SU-DHL-6 (cell line): Measurements from ENCODE around the gene FCAMR.

Experiments
- H2AFZ ChIP-seq: fragments of 200-600 bp; sonication (generic); 2 replicates; pipeline ENCODE4 v1.6.1; 2014; ENCODE audit warnings: low read depth, mild to moderate bottlenecking, moderate library complexity, mixed read lengths, antibody characterized with exemption, low read length; ENCODE audit not compliant: severe bottlenecking
- H3F3A ChIP-seq: fragments of 200-600 bp; shearing (Covaris generic); 2 replicates; pipeline ENCODE4 v1.6.0; 2016; ENCODE audit warnings: antibody characterized with exemption, mild to moderate bottlenecking; ENCODE audit not compliant: insufficient read depth
- H3K27ac ChIP-seq: fragments of 200-600 bp; sonication (generic); 2 replicates; pipeline ENCODE4 v1.5.1; 2016; ENCODE audit warnings: low read depth, mild to moderate bottlenecking, low read length, moderate library complexity, mixed read lengths
- H3K27me3 ChIP-seq: fragments of 200-600 bp; sonication (generic), shearing (Covaris generic); 2 replicates; pipeline ENCODE4 v1.6.0; 2014; ENCODE audit warnings: mild to moderate bottlenecking, low read length
- H3K36me3 ChIP-seq: fragments of 200-600 bp; sonication (generic); 2 replicates; pipeline ENCODE4 v1.6.1; 2014; ENCODE audit warnings: mild to moderate bottlenecking, low read length, mixed read lengths
- H3K4me2 ChIP-seq: fragments of 300-600, 200-600 bp; shearing (Covaris generic), sonication (generic); 2 replicates; pipeline ENCODE4 v1.6.0; 2014; ENCODE audit warnings: low read length, low read depth, mild to moderate bottlenecking; ENCODE audit not compliant: poor library complexity, severe bottlenecking
- H3K4me3 ChIP-seq: fragments of 200-600 bp; sonication (generic); 2 replicates; pipeline ENCODE4 v1.5.1; 2014; ENCODE audit warnings: antibody characterized with exemption, low read length, mild to moderate bottlenecking, mixed read lengths; ENCODE audit not compliant: insufficient read depth, poor library complexity, severe bottlenecking
- H3K79me2 ChIP-seq: fragments of 200-600 bp; sonication (generic); 2 replicates; pipeline ENCODE4 v1.6.1; 2014; ENCODE audit warnings: mild to moderate bottlenecking, low read length, moderate library complexity; ENCODE audit not compliant: insufficient read depth
- H3K9ac ChIP-seq: fragments of 200-600 bp; sonication (generic); 2 replicates; pipeline ENCODE4 v1.7.0; 2014; ENCODE audit warnings: mild to moderate bottlenecking, low read length
- H3K9me2 ChIP-seq: fragments of 200-600 bp; sonication (generic); replicated peaks from 2 replicates; pipeline ENCODE4 v1.6.1; 2014; ENCODE audit warnings: low read length; ENCODE audit not compliant: insufficient read depth
- H3K9me3 ChIP-seq: fragments of 200-600 bp; sonication (generic); 2 replicates; pipeline ENCODE4 v1.6.1; 2014; ENCODE audit warnings: low read length, mixed read lengths; ENCODE audit not compliant: insufficient read depth
- H4K20me1 ChIP-seq: fragments of 200-600 bp; sonication (generic); 2 replicates; pipeline ENCODE4 v1.6.1; 2014; ENCODE audit warnings: low read depth, mild to moderate bottlenecking, antibody characterized with exemption, low read length, moderate library complexity, mixed read lengths
- CTCF ChIP-seq: fragments of 200-600 bp; sonication (generic); IDR thresholded peaks from one replicate; pipeline ENCODE4 v1.5.1; 2017; ENCODE audit warnings: antibody characterized with exemption, mild to moderate bottlenecking, low read length, moderate library complexity; ENCODE audit not compliant: insufficient read depth, poor library complexity, severe bottlenecking
- EZH2phosphoT487 ChIP-seq: fragments of 200-600 bp; sonication (generic), shearing (Covaris generic); conservative IDR thresholded peaks from 2 replicates; pipeline ENCODE4 v1.6.1; 2018; ENCODE audit warnings: mild to moderate bottlenecking, antibody characterized with exemption, low read length, moderate library complexity, mixed read lengths

Gene FCAMR

GRCh38 chr1:206971029-206971655 lies 882 bp upstream of the FCAMR start:
- Histone ChIP-seq H3K27me3 (no peaks in the 10 kb centered on the region), H3K79me2 (no peaks in the 10 kb centered on the region), H3K4me2 (no peak overlapping the region), H2AFZ (no peak overlapping the region), H3F3A (no peaks in the 10 kb centered on the region), H3K36me3 (no peaks in the 10 kb centered on the region), H3K9me2 (no peaks in the 10 kb centered on the region), H3K27ac (no peak overlapping the region), H3K9ac (no peak overlapping the region), H3K9me3 (no peaks in the 10 kb centered on the region), H3K4me3 (no peak overlapping the region), H4K20me1 (no peaks in the 10 kb centered on the region)
- TF ChIP-seq CTCF (no peak), EZH2phosphoT487 (no peak)

GRCh38 chr1:206969090-206969489 lies 1.2 kb downstream of the FCAMR start:
- no peak overlapping the region for H3K27ac ChIP-seq
- H3F3A ChIP-seq, result no peaks in the 10 kb centered on the region
- no peak overlapping the region for H3K4me3 ChIP-seq
- no peaks in the 10 kb centered on the region for H3K36me3 ChIP-seq
- no peak overlapping the region for H2AFZ ChIP-seq
- no peaks in the 10 kb centered on the region for H3K79me2 ChIP-seq
- TF ChIP-seq EZH2phosphoT487 (no peak), CTCF (no peak)
- no peaks in the 10 kb centered on the region for H4K20me1 ChIP-seq
- no peak overlapping the region for H3K4me2 ChIP-seq
- no peaks in the 10 kb centered on the region for H3K27me3 ChIP-seq
- H3K9me3 ChIP-seq, result no peaks in the 10 kb centered on the region
- H3K9ac ChIP-seq, result no peak overlapping the region
- no peaks in the 10 kb centered on the region for H3K9me2 ChIP-seq

- no peak overlapping the region for H3K4me2 ChIP-seq
- no peak overlapping the region for H2AFZ ChIP-seq
- no peak overlapping the region for H3K9ac ChIP-seq
These were observed 3.0 kb downstream of the FCAMR start for GRCh38 chr1:206967096-206967849.

More at GRCh38 chr1:206967096-206967849, 3.0 kb downstream of the FCAMR start:
- H3K4me3 ChIP-seq, result no peak overlapping the region
- no peaks in the 10 kb centered on the region for H4K20me1 ChIP-seq
- no peaks in the 10 kb centered on the region for H3K27me3 ChIP-seq
- no peaks in the 10 kb centered on the region for H3F3A ChIP-seq
- no peaks in the 10 kb centered on the region for H3K36me3 ChIP-seq
- TF ChIP-seq CTCF (no peak), EZH2phosphoT487 (no peak)
- H3K27ac ChIP-seq, result no peak overlapping the region
- H3K9me2 ChIP-seq, result no peaks in the 10 kb centered on the region
- H3K9me3 ChIP-seq, result no peaks in the 10 kb centered on the region
- H3K79me2 ChIP-seq, result no peaks in the 10 kb centered on the region
